ENCODE data around the gene PRKCZ.

Gene PRKCZ

GRCh38 chr1:2181271-2181670 is 131.1 kb downstream of the PRKCZ start:
- DNase-seq, result no peak

- no peak for DNase-seq
These were observed 131.5 kb downstream of the PRKCZ start for GRCh38 chr1:2181752-2182151.

GRCh38 chr1:2182376-2182775 is 132.2 kb downstream of the PRKCZ start:
- DNase-seq, result no peak

GRCh38 chr1:2183937-2184334 is 133.7 kb downstream of the PRKCZ start:
- no peak for DNase-seq

- no peak for DNase-seq
These were observed 134.3 kb downstream of the PRKCZ start for GRCh38 chr1:2184531-2184930.

GRCh38 chr1:2184934-2185333 is 134.7 kb downstream of the PRKCZ start:
- no peak for DNase-seq

GRCh38 chr1:2185880-2186855 is 136.0 kb downstream of the PRKCZ start:
- no peak for DNase-seq

GRCh38 chr1:2186901-2187300 is 136.7 kb downstream of the PRKCZ start:
- no peak for DNase-seq

GRCh38 chr1:2187619-2188018 is 137.4 kb downstream of the PRKCZ start:
- no peak for DNase-seq

GRCh38 chr1:2188336-2188735 is 138.1 kb downstream of the PRKCZ start:
- no peak for DNase-seq

- peak; percentile 76 for DNase-seq
These were observed 139.5 kb downstream of the PRKCZ start for GRCh38 chr1:2189459-2190425.

GRCh38 chr1:2190491-2190976 is 140.3 kb downstream of the PRKCZ start:
- DNase-seq, result no peak

- DNase-seq, result no peak
These were observed 142.1 kb downstream of the PRKCZ start for GRCh38 chr1:2192031-2192995.

GRCh38 chr1:2193514-2194281 is 143.5 kb downstream of the PRKCZ start:
- no peak for DNase-seq

- no peak for DNase-seq
These were observed 144.2 kb downstream of the PRKCZ start, which contains the start of gene FAAP20 for GRCh38 chr1:2194319-2194897. FAAP20 (minus strand) TSS chr1:2194772; CDS start chr1:2194749, 23 bp downstream.

GRCh38 chr1:2194898-2195673 is 144.9 kb downstream of the PRKCZ start:
- peak; percentile 34 for DNase-seq

- DNase-seq, result no peak
These were observed 145.6 kb downstream of the PRKCZ start for GRCh38 chr1:2195785-2196184.

- DNase-seq, result no peak
These were observed 146.9 kb downstream of the PRKCZ start for GRCh38 chr1:2196901-2197638.

- DNase-seq, result no peak
These were observed 147.5 kb downstream of the PRKCZ start for GRCh38 chr1:2197707-2198165.
